ENCODE results near the gene DPH3. TPM values are rescaled to one million over a fixed set of nuclear protein-coding genes. Genes with fewer than 3 reads are reported as not detected.

The DPH3 gene
- total and polyA plus RNA-seq, 2 experiments from 2014 or later, result 15.3 to 84.3 TPM

GRCh38 chr3:16242177-16242576, 22.6 kb downstream of the DPH3 start:
- H3K4me2 ChIP-seq, result no peak overlapping the region
- H3K36me3 ChIP-seq (ENCODE audit: insufficient read depth), result no peaks in the 10 kb centered on the region
- Mint-ChIP-seq H3K27me3 (ENCODE audit: insufficient read depth, low read depth, poor library complexity) (peaks cover 5% of the 10 kb centered on the region), H3K9me3 (no peaks in the 10 kb centered on the region; the same call in 2 of the 3 replicates), H3K4me3 (no peak overlapping the region), H3K4me1 (no peaks in the 10 kb centered on the region), H3K36me3 (ENCODE audit: low read depth) (no peaks in the 10 kb centered on the region), H3K27ac (no peak overlapping the region)
- H4K20me1 ChIP-seq (replicated peaks; ENCODE audit: insufficient read depth), result no peaks in the 10 kb centered on the region
- no peaks in the 10 kb centered on the region for H3K27me3 ChIP-seq (ENCODE audit: insufficient read depth)
- no peaks in the 10 kb centered on the region for H3F3A ChIP-seq (replicated peaks; ENCODE audit: low read depth)
- no peaks in the 10 kb centered on the region for H3K4me1 ChIP-seq (ENCODE audit: insufficient read depth)
- no peak overlapping the region for H3K27ac ChIP-seq (ENCODE audit: low read depth)
- ATAC-seq, result no peak
- H3K4me3 ChIP-seq, result no peak overlapping the region
- no peak for DNase-seq (ENCODE audit: low spot score)
- TF ChIP-seq POLR2AphosphoS5 (IDR thresholded peaks at IDR 0.05; ENCODE audit: low read depth) (no peak), JUNB (IDR thresholded peaks at IDR 0.05; ENCODE audit: unreplicated experiment) (no peak), ZNF331 (CRISPR knock-in tag; IDR thresholded peaks at IDR 0.05; ENCODE audit: low read depth) (no peak), CREB1 (CRISPR knock-in tag; IDR thresholded peaks at IDR 0.05; ENCODE audit: low read depth) (no peak), EZH2 (IDR thresholded peaks at IDR 0.05; ENCODE audit: low read depth, unreplicated experiment) (no peak), STAT1 (IDR thresholded peaks at IDR 0.05; ENCODE audit: unreplicated experiment) (no peak), EZH2phosphoT487 (IDR thresholded peaks at IDR 0.05; ENCODE audit: unreplicated experiment) (no peak), ZNF114 (CRISPR knock-in tag; IDR thresholded peaks at IDR 0.05) (no peak), NANOG (IDR thresholded peaks at IDR 0.05; ENCODE audit: borderline replicate concordance) (no peak)
- TF ChIP-seq, protein P1, sequence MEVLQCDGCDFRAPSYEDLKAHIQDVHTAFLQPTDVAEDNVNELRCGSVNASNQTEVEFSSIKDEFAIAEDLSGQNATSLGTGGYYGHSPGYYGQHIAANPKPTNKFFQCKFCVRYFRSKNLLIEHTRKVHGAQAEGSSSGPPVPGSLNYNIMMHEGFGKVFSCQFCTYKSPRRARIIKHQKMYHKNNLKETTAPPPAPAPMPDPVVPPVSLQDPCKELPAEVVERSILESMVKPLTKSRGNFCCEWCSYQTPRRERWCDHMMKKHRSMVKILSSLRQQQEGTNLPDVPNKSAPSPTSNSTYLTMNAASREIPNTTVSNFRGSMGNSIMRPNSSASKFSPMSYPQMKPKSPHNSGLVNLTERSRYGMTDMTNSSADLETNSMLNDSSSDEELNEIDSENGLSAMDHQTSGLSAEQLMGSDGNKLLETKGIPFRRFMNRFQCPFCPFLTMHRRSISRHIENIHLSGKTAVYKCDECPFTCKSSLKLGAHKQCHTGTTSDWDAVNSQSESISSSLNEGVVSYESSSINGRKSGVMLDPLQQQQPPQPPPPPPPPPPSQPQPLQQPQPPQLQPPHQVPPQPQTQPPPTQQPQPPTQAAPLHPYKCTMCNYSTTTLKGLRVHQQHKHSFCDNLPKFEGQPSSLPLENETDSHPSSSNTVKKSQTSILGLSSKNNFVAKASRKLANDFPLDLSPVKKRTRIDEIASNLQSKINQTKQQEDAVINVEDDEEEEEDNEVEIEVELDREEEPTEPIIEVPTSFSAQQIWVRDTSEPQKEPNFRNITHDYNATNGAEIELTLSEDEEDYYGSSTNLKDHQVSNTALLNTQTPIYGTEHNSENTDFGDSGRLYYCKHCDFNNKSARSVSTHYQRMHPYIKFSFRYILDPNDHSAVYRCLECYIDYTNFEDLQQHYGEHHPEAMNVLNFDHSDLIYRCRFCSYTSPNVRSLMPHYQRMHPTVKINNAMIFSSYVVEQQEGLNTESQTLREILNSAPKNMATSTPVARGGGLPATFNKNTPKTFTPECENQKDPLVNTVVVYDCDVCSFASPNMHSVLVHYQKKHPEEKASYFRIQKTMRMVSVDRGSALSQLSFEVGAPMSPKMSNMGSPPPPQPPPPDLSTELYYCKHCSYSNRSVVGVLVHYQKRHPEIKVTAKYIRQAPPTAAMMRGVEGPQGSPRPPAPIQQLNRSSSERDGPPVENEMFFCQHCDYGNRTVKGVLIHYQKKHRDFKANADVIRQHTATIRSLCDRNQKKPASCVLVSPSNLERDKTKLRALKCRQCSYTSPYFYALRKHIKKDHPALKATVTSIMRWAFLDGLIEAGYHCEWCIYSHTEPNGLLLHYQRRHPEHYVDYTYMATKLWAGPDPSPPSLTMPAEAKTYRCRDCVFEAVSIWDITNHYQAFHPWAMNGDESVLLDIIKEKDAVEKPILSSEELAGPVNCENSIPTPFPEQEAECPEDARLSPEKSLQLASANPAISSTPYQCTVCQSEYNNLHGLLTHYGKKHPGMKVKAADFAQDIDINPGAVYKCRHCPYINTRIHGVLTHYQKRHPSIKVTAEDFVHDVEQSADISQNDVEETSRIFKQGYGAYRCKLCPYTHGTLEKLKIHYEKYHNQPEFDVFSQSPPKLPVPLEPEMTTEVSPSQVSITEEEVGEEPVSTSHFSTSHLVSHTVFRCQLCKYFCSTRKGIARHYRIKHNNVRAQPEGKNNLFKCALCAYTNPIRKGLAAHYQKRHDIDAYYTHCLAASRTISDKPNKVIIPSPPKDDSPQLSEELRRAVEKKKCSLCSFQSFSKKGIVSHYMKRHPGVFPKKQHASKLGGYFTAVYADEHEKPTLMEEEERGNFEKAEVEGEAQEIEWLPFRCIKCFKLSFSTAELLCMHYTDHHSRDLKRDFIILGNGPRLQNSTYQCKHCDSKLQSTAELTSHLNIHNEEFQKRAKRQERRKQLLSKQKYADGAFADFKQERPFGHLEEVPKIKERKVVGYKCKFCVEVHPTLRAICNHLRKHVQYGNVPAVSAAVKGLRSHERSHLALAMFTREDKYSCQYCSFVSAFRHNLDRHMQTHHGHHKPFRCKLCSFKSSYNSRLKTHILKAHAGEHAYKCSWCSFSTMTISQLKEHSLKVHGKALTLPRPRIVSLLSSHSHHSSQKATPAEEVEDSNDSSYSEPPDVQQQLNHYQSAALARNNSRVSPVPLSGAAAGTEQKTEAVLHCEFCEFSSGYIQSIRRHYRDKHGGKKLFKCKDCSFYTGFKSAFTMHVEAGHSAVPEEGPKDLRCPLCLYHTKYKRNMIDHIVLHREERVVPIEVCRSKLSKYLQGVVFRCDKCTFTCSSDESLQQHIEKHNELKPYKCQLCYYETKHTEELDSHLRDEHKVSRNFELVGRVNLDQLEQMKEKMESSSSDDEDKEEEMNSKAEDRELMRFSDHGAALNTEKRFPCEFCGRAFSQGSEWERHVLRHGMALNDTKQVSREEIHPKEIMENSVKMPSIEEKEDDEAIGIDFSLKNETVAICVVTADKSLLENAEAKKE (CRISPR knock-in tag; IDR thresholded peaks at IDR 0.05), result no peak
- TF ChIP-seq, protein P2, sequence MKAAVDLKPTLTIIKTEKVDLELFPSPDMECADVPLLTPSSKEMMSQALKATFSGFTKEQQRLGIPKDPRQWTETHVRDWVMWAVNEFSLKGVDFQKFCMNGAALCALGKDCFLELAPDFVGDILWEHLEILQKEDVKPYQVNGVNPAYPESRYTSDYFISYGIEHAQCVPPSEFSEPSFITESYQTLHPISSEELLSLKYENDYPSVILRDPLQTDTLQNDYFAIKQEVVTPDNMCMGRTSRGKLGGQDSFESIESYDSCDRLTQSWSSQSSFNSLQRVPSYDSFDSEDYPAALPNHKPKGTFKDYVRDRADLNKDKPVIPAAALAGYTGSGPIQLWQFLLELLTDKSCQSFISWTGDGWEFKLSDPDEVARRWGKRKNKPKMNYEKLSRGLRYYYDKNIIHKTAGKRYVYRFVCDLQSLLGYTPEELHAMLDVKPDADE (IDR thresholded peaks at IDR 0.05), result no peak
- TF ChIP-seq, protein P3, sequence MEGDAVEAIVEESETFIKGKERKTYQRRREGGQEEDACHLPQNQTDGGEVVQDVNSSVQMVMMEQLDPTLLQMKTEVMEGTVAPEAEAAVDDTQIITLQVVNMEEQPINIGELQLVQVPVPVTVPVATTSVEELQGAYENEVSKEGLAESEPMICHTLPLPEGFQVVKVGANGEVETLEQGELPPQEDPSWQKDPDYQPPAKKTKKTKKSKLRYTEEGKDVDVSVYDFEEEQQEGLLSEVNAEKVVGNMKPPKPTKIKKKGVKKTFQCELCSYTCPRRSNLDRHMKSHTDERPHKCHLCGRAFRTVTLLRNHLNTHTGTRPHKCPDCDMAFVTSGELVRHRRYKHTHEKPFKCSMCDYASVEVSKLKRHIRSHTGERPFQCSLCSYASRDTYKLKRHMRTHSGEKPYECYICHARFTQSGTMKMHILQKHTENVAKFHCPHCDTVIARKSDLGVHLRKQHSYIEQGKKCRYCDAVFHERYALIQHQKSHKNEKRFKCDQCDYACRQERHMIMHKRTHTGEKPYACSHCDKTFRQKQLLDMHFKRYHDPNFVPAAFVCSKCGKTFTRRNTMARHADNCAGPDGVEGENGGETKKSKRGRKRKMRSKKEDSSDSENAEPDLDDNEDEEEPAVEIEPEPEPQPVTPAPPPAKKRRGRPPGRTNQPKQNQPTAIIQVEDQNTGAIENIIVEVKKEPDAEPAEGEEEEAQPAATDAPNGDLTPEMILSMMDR (conservative IDR thresholded peaks at IDR 0.05; ENCODE audit: low read depth in 2 of 2), result no peak
- TF ChIP-seq, protein P4, sequence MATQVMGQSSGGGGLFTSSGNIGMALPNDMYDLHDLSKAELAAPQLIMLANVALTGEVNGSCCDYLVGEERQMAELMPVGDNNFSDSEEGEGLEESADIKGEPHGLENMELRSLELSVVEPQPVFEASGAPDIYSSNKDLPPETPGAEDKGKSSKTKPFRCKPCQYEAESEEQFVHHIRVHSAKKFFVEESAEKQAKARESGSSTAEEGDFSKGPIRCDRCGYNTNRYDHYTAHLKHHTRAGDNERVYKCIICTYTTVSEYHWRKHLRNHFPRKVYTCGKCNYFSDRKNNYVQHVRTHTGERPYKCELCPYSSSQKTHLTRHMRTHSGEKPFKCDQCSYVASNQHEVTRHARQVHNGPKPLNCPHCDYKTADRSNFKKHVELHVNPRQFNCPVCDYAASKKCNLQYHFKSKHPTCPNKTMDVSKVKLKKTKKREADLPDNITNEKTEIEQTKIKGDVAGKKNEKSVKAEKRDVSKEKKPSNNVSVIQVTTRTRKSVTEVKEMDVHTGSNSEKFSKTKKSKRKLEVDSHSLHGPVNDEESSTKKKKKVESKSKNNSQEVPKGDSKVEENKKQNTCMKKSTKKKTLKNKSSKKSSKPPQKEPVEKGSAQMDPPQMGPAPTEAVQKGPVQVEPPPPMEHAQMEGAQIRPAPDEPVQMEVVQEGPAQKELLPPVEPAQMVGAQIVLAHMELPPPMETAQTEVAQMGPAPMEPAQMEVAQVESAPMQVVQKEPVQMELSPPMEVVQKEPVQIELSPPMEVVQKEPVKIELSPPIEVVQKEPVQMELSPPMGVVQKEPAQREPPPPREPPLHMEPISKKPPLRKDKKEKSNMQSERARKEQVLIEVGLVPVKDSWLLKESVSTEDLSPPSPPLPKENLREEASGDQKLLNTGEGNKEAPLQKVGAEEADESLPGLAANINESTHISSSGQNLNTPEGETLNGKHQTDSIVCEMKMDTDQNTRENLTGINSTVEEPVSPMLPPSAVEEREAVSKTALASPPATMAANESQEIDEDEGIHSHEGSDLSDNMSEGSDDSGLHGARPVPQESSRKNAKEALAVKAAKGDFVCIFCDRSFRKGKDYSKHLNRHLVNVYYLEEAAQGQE (IDR thresholded peaks at IDR 0.05; ENCODE audit: unreplicated experiment), result no peak
- no peaks in the 10 kb centered on the region for H3K9me2 ChIP-seq (ENCODE audit: insufficient read depth)
- H3K79me2 ChIP-seq (replicated peaks; ENCODE audit: insufficient read depth), result no peaks in the 10 kb centered on the region
- H2AFZ ChIP-seq, result no peak overlapping the region
